ENCODE results near the gene KIF7.

The KIF7 gene

GRCh38 chr15:89656116-89656815, 999 bp upstream of the KIF7 start:
- no peaks in the 10 kb centered on the region for H3K27me3 ChIP-seq (ENCODE audit: insufficient read depth, low read depth, severe bottlenecking)
- peaks cover 11% of the 10 kb centered on the region; the same call in 1 of the 2 replicates for H3K36me3 ChIP-seq
- no peak overlapping the region for H3K27ac ChIP-seq
- no peak for DNase-seq
- TF ChIP-seq CTCF (IDR thresholded peaks at IDR 0.05; ENCODE audit: low read depth, low read length) = no peak
- no peaks in the 10 kb centered on the region for H3K9me3 ChIP-seq (ENCODE audit: severe bottlenecking)
- no peak overlapping the region for H3K4me3 ChIP-seq (ENCODE audit: low read depth, low read length)

- H3K4me3 ChIP-seq (ENCODE audit: low read depth, low read length) = peak overlapping the region; percentile 90
- TF ChIP-seq CTCF (IDR thresholded peaks at IDR 0.05; ENCODE audit: low read depth, low read length) = no peak
- H3K27ac ChIP-seq = no peak overlapping the region
- H3K27me3 ChIP-seq (ENCODE audit: insufficient read depth, low read depth, severe bottlenecking) = no peaks in the 10 kb centered on the region
- DNase-seq = no peak
- H3K9me3 ChIP-seq (ENCODE audit: severe bottlenecking) = no peaks in the 10 kb centered on the region
- peaks cover 12% of the 10 kb centered on the region; the same call in 1 of the 2 replicates for H3K36me3 ChIP-seq
These were observed 936 bp downstream of the KIF7 start for GRCh38 chr15:89654301-89654761.

GRCh38 chr15:89653578-89653977, 1.7 kb downstream of the KIF7 start:
- H3K4me3 ChIP-seq (ENCODE audit: low read depth, low read length) = no peak overlapping the region
- H3K36me3 ChIP-seq = peaks cover 12% of the 10 kb centered on the region; the same call in 1 of the 2 replicates
- no peaks in the 10 kb centered on the region for H3K9me3 ChIP-seq (ENCODE audit: severe bottlenecking)
- H3K27ac ChIP-seq = no peak overlapping the region
- no peak for TF ChIP-seq CTCF (IDR thresholded peaks at IDR 0.05; ENCODE audit: low read depth, low read length)
- H3K27me3 ChIP-seq (ENCODE audit: insufficient read depth, low read depth, severe bottlenecking) = no peaks in the 10 kb centered on the region
- no peak for DNase-seq

- no peak for TF ChIP-seq CTCF (IDR thresholded peaks at IDR 0.05; ENCODE audit: low read depth, low read length)
- peaks cover 12% of the 10 kb centered on the region; the same call in 1 of the 2 replicates for H3K36me3 ChIP-seq
- no peaks in the 10 kb centered on the region for H3K27me3 ChIP-seq (ENCODE audit: insufficient read depth, low read depth, severe bottlenecking)
- H3K27ac ChIP-seq = no peak overlapping the region
- H3K9me3 ChIP-seq (ENCODE audit: severe bottlenecking) = no peaks in the 10 kb centered on the region
- no peak overlapping the region for H3K4me3 ChIP-seq (ENCODE audit: low read depth, low read length)
- no peak for DNase-seq
These were observed 2.6 kb downstream of the KIF7 start for GRCh38 chr15:89652666-89653065.

- H3K4me3 ChIP-seq (ENCODE audit: low read depth, low read length) = no peak overlapping the region
- TF ChIP-seq CTCF (IDR thresholded peaks at IDR 0.05; ENCODE audit: low read depth, low read length) = no peak
- no peak for DNase-seq
- H3K27ac ChIP-seq = no peak overlapping the region
- H3K27me3 ChIP-seq (ENCODE audit: insufficient read depth, low read depth, severe bottlenecking) = no peaks in the 10 kb centered on the region
- H3K9me3 ChIP-seq (ENCODE audit: severe bottlenecking) = no peaks in the 10 kb centered on the region
- H3K36me3 ChIP-seq = peaks cover 12% of the 10 kb centered on the region; the same call in 1 of the 2 replicates
These were observed 3.1 kb downstream of the KIF7 start for GRCh38 chr15:89652131-89652530.

- TF ChIP-seq CTCF (IDR thresholded peaks at IDR 0.05; ENCODE audit: low read depth, low read length) = no peak
- no peak overlapping the region for H3K27ac ChIP-seq
- no peak for DNase-seq
- H3K4me3 ChIP-seq (ENCODE audit: low read depth, low read length) = no peak overlapping the region
- no peaks in the 10 kb centered on the region for H3K27me3 ChIP-seq (ENCODE audit: insufficient read depth, low read depth, severe bottlenecking)
- no peaks in the 10 kb centered on the region for H3K9me3 ChIP-seq (ENCODE audit: severe bottlenecking)
- peaks cover 23% of the 10 kb centered on the region for H3K36me3 ChIP-seq
These were observed 5.6 kb downstream of the KIF7 start for GRCh38 chr15:89649716-89650115.
